ENCODE measurements around the gene MTHFSD. TPM values are rescaled to one million over a fixed set of nuclear protein-coding genes. Genes with fewer than 3 reads are reported as not detected.

The MTHFSD gene
- total RNA-seq, 3 donors from 2014 or later (not counting 1 experiment from before 2014, with no cell fraction given) = 14.3 to 22.0 (median 16.9) TPM

GRCh38 chr16:86559802-86560305 lies 4.8 kb upstream of the MTHFSD start:
- Mint-ChIP-seq H3K4me3 (no peak overlapping the region), H3K9me3 (no peaks in the 10 kb centered on the region), H3K27me3 (ENCODE audit: low read depth in 2 of 2) (peaks cover 15 to 17% of the 10 kb centered on the region in 2 donors), H3K36me3 (no peaks in the 10 kb centered on the region), H3K4me1 (peaks cover 15% of the 10 kb centered on the region in 2 donors), H3K27ac (no peak overlapping the region)
- Histone ChIP-seq H3K4me1 (ENCODE audit: control insufficient read depth, insufficient read depth, low read length) (peaks cover 15% of the 10 kb centered on the region), H3K36me3 (ENCODE audit: control insufficient read depth, insufficient read depth, low read length) (no peaks in the 10 kb centered on the region), H3K27me3 (ENCODE audit: control insufficient read depth, insufficient read depth, low read length) (peaks cover 9% of the 10 kb centered on the region), H3K27ac (ENCODE audit: low read length) (no peak overlapping the region), H3K9me3 (ENCODE audit: control insufficient read depth, insufficient read depth, low read length) (no peaks in the 10 kb centered on the region), H3K4me3 (ENCODE audit: low read length) (no peak overlapping the region)
- 85% methylated on average over 9 of the region's 9 CpGs for WGBS (ENCODE audit: insufficient coverage)
- intact Hi-C loops (cut with micrococcal nuclease) = loop anchor here (5.0 kb wide), 3 partner anchors 202 to 517 kb away; no protein-coding TSS in a partner anchor
- no peak for DNase-seq
- no peak for ATAC-seq
- TF ChIP-seq, protein P1, sequence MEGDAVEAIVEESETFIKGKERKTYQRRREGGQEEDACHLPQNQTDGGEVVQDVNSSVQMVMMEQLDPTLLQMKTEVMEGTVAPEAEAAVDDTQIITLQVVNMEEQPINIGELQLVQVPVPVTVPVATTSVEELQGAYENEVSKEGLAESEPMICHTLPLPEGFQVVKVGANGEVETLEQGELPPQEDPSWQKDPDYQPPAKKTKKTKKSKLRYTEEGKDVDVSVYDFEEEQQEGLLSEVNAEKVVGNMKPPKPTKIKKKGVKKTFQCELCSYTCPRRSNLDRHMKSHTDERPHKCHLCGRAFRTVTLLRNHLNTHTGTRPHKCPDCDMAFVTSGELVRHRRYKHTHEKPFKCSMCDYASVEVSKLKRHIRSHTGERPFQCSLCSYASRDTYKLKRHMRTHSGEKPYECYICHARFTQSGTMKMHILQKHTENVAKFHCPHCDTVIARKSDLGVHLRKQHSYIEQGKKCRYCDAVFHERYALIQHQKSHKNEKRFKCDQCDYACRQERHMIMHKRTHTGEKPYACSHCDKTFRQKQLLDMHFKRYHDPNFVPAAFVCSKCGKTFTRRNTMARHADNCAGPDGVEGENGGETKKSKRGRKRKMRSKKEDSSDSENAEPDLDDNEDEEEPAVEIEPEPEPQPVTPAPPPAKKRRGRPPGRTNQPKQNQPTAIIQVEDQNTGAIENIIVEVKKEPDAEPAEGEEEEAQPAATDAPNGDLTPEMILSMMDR (IDR thresholded peaks at IDR 0.05) = no peak

GRCh38 chr16:86558355-86559193 lies 3.5 kb upstream of the MTHFSD start:
- no peak for DNase-seq
- Mint-ChIP-seq H3K27me3 (ENCODE audit: low read depth in 2 of 2) (peaks cover 2 to 7% of the 10 kb centered on the region in 2 donors), H3K9me3 (no peaks in the 10 kb centered on the region), H3K4me1 (peaks cover 18 to 20% of the 10 kb centered on the region in 2 donors), H3K27ac (no peak overlapping the region), H3K36me3 (no peaks in the 10 kb centered on the region), H3K4me3 (no peak overlapping the region)
- H3K4me3 ChIP-seq (ENCODE audit: low read length) = no peak overlapping the region
- intact Hi-C loops (cut with micrococcal nuclease) = no loop called here
- TF ChIP-seq, protein P1 (IDR thresholded peaks at IDR 0.05) = no peak
- H3K36me3 ChIP-seq (ENCODE audit: control insufficient read depth, insufficient read depth, low read length) = no peaks in the 10 kb centered on the region
- peaks cover 19% of the 10 kb centered on the region for H3K4me1 ChIP-seq (ENCODE audit: control insufficient read depth, insufficient read depth, low read length)
- 83% methylated on average over 26 of the region's 28 CpGs for WGBS (ENCODE audit: insufficient coverage)
- ATAC-seq = no peak
- no peaks in the 10 kb centered on the region for H3K27me3 ChIP-seq (ENCODE audit: control insufficient read depth, insufficient read depth, low read length)
- H3K27ac ChIP-seq (ENCODE audit: low read length) = no peak overlapping the region
- no peaks in the 10 kb centered on the region for H3K9me3 ChIP-seq (ENCODE audit: control insufficient read depth, insufficient read depth, low read length)

GRCh38 chr16:86557587-86557986 lies 2.6 kb upstream of the MTHFSD start:
- no peaks in the 10 kb centered on the region for H3K27me3 ChIP-seq (ENCODE audit: control insufficient read depth, insufficient read depth, low read length)
- no peaks in the 10 kb centered on the region for H3K36me3 ChIP-seq (ENCODE audit: control insufficient read depth, insufficient read depth, low read length)
- H3K9me3 Mint-ChIP-seq = no peaks in the 10 kb centered on the region
- TF ChIP-seq, protein P1 (IDR thresholded peaks at IDR 0.05) = no peak
- intact Hi-C loops (cut with micrococcal nuclease) = no loop called here
- no peak overlapping the region for H3K27ac ChIP-seq (ENCODE audit: low read length)
- H3K4me1 Mint-ChIP-seq = peaks cover 20 to 24% of the 10 kb centered on the region in 2 donors
- DNase-seq (no peak), ATAC-seq (no peak)
- no peaks in the 10 kb centered on the region for H3K9me3 ChIP-seq (ENCODE audit: control insufficient read depth, insufficient read depth, low read length)
- WGBS (ENCODE audit: insufficient coverage) = 87% methylated on average over 4 of the region's 4 CpGs
- no peak overlapping the region for H3K4me3 ChIP-seq (ENCODE audit: low read length)
- peaks cover 0 to 5% of the 10 kb centered on the region in 2 donors for H3K27me3 Mint-ChIP-seq (ENCODE audit: low read depth in 2 of 2)
- no peak overlapping the region for H3K27ac Mint-ChIP-seq
- peaks cover 18% of the 10 kb centered on the region for H3K4me1 ChIP-seq (ENCODE audit: control insufficient read depth, insufficient read depth, low read length)
- H3K4me3 Mint-ChIP-seq = no peak overlapping the region
- no peaks in the 10 kb centered on the region for H3K36me3 Mint-ChIP-seq
